Skeletal muscle cell (primary cell): Measurements from ENCODE around the gene PPP1R10.
"Not testable (repeated sequence)": the region's sequence is repeated elsewhere in the genome, so short reads cannot be mapped to it uniquely, and the experiment has no call there.

Source experiments
- DNase-seq: peaks from one replicate; pipeline ENCODE4 v3.0.0-alpha.2; 2010; ENCODE audit warnings: low read depth
- H3K4me3 ChIP-seq: 2 replicates; pipeline ENCODE4 v1.5.1; 2011; ENCODE audit warnings: low read depth, mild to moderate bottlenecking, control low read depth, low read length, moderate library complexity

PPP1R10 gene

DNA sequence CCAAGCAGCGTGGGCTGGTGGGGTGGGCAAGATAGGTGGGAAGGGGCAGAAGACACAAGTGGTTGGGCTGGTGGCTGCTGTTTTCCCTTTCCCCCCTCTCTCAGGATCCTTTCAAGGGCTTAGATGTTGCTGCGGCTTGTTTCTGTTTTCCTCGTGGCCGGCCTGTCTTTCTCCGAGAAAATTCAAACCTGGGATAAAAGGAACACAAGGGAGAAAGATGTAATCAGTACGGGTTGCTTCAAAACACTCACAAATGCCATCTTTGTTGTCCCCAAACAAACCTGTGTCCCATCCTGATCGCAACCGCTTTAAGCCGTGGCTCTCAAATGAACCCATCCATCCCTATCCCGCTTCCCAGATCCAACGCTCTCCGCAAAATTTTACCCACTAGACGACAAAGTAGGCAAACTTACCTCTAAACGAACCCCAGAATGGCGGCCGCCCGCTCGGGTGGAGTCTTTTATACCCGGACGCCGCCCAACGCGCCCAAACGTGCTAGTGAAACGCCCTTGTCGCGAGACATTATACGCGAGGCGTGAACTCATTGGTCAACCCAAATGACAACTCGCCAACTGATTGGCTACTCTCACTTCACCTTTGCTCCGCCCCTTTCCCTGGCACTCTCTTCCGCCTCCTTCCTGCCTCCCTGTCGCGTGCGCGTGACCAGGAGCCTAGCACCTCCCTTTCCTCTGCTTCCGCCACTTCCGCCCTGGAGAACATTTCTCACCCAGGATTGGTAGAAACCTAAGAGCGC is at the start of gene PPP1R10:
Gene PPP1R10, minus strand, starts transcription at position 433 of the 754 bp plus-strand sequence. CDS start 7,299 bp downstream, outside the sequence.
- H3K4me3 ChIP-seq, result peak within 1 kb of the TSS; percentile 86
- peak; percentile 100 for DNase-seq

DNA sequence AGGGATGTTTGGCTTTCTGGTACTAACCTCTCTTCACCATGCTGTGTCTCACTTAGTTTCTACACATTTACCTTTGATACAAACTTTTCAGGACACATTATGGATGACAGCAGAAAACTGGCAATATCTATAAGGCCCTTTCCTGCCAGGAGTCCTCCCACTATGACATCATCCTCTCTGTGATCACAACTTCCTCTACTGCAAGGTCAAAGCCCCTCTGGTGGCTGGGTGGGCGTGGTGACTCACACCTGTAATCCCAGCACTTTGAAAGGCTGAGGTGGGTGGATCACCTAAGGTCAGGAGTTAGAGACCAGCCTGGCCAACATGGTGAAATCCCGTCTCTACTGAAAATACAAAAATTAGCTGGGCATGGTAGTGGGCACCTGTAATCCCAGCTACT is 49.3 kb upstream of the PPP1R10 start:
- H3K4me3 ChIP-seq, DNase-seq: not testable (repeated sequence)

GRCh38 chr6:30664994-30665767 is 48.1 kb upstream of the PPP1R10 start:
- no peak for DNase-seq
- H3K4me3 ChIP-seq, result no peak overlapping the region

- DNase-seq, H3K4me3 ChIP-seq: not testable (repeated sequence)
Measured at GRCh38 chr6:30657922-30658321, 40.9 kb upstream of the PPP1R10 start.

GRCh38 chr6:30657454-30657853 is 40.4 kb upstream of the PPP1R10 start:
- DNase-seq, result no peak
- H3K4me3 ChIP-seq, result no peak overlapping the region

DNA sequence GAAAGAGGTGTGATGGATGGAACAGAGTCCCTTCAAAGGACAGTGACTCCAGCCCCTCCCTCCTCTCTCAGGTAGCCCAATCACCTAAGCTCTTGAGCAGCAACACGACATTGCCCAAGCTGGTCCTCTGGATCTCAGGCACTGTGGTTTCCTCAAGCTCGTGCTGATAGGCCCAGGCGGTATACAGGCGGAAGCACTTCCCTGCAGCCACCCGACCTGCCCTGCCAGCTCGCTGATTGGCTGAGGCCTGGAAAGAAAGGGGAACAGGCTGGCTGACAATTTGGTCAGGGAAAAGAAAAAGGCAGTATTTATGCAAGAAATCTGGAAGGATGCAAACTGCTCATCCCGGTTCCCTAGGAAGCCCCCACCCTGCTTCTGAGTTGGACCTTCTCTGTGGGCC is 39.5 kb upstream of the PPP1R10 start:
- H3K4me3 ChIP-seq, result no peak overlapping the region
- no peak for DNase-seq

DNA sequence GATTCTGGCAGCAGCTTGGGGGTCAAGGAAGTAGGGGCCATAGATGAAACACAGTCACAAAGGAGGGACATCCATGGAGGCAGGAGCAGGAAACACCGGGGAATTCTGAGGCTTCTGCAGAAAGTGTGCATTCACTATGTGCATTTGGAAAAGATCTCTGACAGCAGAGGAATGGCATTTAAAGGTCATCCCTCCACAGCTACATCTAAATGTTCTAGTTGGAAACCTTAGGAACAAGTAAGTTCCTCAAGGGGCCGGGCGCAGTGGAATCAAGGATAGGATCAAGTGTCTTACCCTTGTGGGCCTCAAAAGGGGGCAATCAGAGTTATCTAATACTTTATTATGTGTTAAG is 38.7 kb upstream of the PPP1R10 start:
- H3K4me3 ChIP-seq, result no peak overlapping the region
- no peak for DNase-seq

DNA sequence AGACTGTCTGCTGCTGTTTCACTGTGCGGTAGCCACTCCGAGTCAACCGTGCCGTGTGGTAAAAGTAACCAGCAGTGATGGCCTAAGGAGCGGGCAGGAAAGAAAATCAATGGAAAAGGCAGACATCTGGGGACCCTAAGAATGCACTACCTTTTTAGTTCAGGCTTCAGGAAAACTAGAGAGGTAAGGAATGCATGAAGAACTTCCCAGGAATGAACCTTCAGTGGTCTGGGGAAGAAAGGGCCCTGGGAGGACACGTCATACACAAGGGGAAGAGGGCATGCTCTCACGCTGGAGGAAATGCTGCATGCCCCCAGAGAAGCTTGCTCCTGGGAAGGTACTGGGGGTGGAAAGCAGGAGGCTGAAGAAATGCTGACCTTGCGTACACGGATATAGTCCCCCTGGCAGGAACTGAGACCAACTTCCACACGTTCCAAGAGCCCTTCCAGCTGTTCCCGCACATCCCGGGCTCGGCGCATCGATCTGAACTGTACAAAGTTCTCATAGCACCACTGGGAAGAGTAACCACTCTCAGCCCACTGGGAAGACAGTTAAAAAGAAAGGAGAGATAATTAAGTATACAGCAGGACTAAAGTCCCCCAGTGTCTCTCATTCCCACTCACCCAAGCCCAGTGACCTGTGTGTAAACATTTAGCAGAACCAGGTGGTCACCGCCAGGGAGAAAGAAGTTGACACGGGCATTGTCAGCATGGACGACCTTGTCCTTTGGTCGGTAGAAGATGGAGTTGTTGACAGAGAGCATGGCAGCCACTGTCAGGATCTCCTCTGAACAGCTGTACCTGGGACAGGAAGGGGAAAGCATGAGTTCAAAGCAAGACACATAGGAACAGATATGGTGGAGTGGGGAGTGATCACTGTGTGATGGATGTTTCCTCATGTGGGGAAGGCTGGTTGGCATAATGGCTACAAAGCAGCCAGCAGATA is 38.0 kb upstream of the PPP1R10 start:
- no peak for DNase-seq
- H3K4me3 ChIP-seq, result no peak overlapping the region

DNA sequence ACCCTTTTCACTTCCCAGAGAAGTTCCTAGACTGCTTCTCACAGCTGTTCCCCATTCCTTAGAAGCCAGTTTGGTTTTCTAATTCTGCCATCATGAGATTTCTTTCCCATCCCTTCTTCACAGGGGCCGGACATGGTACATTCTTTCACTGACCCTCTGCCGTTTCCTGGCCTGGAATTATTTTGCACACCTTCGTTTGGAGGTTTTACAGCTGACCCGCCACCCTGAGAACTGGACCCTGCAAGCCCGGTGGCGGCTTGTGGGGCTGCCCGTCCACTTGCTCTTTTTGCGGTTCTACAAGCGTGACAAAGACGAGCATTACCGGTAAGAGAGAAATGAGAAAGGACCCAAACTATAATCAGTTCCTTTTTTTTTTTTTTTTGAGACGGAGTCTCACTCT is 34.1 kb upstream of the PPP1R10 start:
- no peak for DNase-seq
- no peak overlapping the region for H3K4me3 ChIP-seq

DNA sequence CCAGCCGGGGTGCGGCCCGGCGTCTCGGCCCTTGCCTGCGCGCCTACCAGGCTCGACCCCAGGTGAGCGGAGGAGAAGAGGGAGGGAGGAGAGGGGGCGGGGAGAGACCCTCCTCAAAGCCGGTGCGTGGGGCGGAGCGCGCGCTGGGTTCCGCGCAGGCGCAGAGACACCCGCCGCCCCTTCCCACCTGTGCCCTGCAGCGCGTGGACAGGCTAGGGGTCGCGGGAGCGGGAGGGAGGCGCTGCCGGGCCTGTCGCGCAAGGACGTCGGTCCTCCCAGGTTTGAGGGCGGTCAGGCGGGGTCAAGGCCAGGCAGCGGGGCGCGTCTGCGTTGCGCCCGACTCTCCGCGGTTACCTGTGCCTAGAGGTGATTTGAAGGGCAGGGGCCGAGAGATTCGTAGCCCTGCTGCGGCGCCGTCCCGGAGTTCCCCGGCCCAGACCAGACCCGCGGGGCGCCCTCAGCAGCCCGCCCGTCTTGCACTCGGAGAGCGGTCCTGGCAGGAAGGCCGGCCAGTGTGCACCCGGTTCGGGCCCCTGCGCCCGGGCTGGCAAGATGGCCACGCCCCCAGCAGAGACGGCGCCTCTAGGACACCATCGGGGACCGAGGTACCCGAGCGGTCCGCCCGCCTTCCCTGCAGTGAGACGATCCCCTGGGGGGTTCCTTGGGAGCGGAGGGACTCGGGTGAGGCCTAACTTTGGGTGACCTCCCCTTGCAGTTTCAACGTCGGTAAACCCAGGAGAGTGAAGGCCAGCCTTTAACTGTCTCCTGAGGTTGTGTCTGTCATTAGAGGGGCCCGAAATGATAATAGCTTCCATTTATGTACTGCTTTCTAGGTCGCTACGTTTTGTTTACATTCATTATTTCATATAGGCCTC is 30.4 kb upstream of the PPP1R10 start:
- peak overlapping the region; percentile 95 for H3K4me3 ChIP-seq
- DNase-seq, result no peak

DNA sequence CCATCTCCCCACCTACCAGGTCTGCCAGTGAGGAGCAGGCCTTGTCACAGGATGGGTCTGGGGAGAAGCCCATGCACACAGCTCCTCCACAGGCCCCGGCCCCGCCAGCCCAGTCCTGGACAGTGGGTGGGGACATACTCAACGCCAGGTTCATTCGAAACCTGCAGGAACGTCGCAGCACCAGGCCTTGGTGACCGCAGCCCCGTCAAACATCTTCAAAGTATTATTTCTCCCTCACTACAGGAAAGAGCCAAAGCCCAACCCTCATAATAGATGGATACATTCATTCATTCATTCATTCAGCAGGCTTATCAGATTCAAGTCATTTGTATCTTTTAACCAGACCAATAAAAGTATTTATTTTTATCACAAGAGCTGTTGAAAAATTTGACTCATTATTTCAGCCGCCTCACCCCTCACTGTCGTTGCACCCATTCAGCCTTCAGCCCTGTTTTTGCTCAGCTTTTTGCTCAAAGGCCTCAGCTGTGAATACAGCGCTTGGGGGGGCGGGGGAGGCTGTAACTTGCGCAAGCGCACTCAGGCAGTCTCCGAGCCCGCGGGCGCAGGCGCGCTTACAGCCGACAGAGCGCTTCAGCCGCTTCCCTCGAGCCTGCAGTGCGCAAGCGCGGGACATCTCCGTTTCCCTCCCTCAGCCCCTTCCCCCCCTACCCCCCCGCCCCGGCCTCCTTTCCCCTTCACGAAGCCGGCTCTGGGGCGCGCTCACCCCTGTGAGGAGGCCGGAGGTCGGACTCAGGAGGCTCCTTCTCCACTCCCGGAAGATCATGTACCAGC is 29.6 kb upstream of the PPP1R10 start, which contains the start of gene C6orf136:
Gene C6orf136, plus strand, starts transcription at position 684 of the 792 bp plus-strand sequence. Its CDS starts 99 bp downstream, at position 783.
- peak within 1 kb of the TSS; percentile 95 for H3K4me3 ChIP-seq
- peak; percentile 70 for DNase-seq

GRCh38 chr6:30645989-30646388 is 28.9 kb upstream of the PPP1R10 start:
- no peak for DNase-seq
- H3K4me3 ChIP-seq, result no peak overlapping the region

GRCh38 chr6:30644769-30645168 is 27.7 kb upstream of the PPP1R10 start:
- no peak for DNase-seq
- no peak overlapping the region for H3K4me3 ChIP-seq

- no peak for DNase-seq
- H3K4me3 ChIP-seq, result no peak overlapping the region
Measured at GRCh38 chr6:30643656-30644055, 26.6 kb upstream of the PPP1R10 start.

DNA sequence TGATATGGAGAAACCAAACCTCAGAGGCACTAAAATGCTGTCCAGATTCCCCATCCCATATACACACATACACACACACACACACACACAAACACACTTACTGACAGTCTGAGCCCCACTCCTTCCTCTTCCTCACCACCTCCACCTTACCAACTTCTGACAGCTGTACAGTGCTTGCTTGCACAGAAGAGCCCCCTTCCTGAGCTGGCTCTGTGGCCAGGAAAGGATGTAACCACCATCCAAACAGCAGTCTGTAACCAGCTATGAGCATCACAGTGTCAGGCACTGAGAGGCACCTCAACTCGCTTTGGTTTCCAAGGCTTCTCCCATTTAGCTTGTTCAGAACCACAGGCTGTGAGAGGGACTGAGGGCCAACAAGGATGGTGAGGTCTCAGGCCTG is 24.0 kb upstream of the PPP1R10 start:
- no peak overlapping the region for H3K4me3 ChIP-seq
- no peak for DNase-seq

- no peak for DNase-seq
- H3K4me3 ChIP-seq, result no peak overlapping the region
Measured at GRCh38 chr6:30640481-30640880, 23.4 kb upstream of the PPP1R10 start.

GRCh38 chr6:30635834-30636233 is 18.8 kb upstream of the PPP1R10 start:
- no peak overlapping the region for H3K4me3 ChIP-seq
- no peak for DNase-seq
